Suprapubic skin (tissue), 4 donors: ENCODE data around the gene WDR91. TPM values are rescaled to one million over a fixed set of nuclear protein-coding genes. Genes with fewer than 3 reads are reported as not detected.
A peak's percentile ranks its signal among the peaks of the same experiment; 100 is the strongest.
"Not testable (repeated sequence)": the region's sequence is repeated elsewhere in the genome, so short reads cannot be mapped to it uniquely, and the experiment has no call there.

Source experiments
- DNase-seq, 2 donors: peaks; one replicate each; pipeline ENCODE4 v3.0.0-alpha.2; 2019; ENCODE audit warnings: low spot score in 2 of 2
- H3K27ac ChIP-seq: fragments of 200-600 bp; sonication (generic); one replicate; pipeline ENCODE4 v1.5.1; 2019
- H3K27me3 ChIP-seq: fragments of 200-600 bp; sonication (generic); one replicate; pipeline ENCODE4 v1.5.1; 2019
- H3K36me3 ChIP-seq: fragments of 200-600 bp; sonication (generic); one replicate; pipeline ENCODE4 v1.5.1; 2019
- H3K4me1 ChIP-seq: fragments of 200-600 bp; sonication (generic); one replicate; pipeline ENCODE4 v1.5.1; 2019
- H3K4me3 ChIP-seq: fragments of 200-600 bp; sonication (generic); one replicate; pipeline ENCODE4 v1.5.1; 2019; ENCODE audit warnings: mild to moderate bottlenecking
- H3K9me3 ChIP-seq: fragments of 200-600 bp; sonication (generic); one replicate; pipeline ENCODE4 v1.5.1; 2019
- EP300 ChIP-seq: sonication (generic); formaldehyde crosslinking; IDR thresholded peaks from one replicate; pipeline ENCODE4 v1.6.1; 2017; ENCODE audit warnings: antibody characterized with exemption
- POLR2A ChIP-seq, 2 donors: fragments of 450-650 bp; IDR thresholded peaks; one replicate each; pipeline ENCODE4 v1.6.1; 2017; ENCODE audit warnings: antibody characterized with exemption in 2 of 2, mild to moderate bottlenecking in 2 of 2, moderate library complexity in 2 of 2
- POLR2AphosphoS5 ChIP-seq, 3 donors: sonication (generic); formaldehyde crosslinking; IDR thresholded peaks; one replicate each; pipeline ENCODE4 v1.6.1; 2017; ENCODE audit warnings: antibody characterized with exemption in 3 of 3
- WGBS: methylation state at CpG from one replicate; pipeline ENCODE4 v1.1.5; 2018; 5-methylcytosine and 5-hydroxymethylcytosine counted together
- total RNA-seq, 4 donors: library from RNA; depleted of rRNA; stranded (reverse); fragments of >200 nt; gene quantifications; one replicate each; pipeline ENCODE4 v1.1.0, GENCODE V29; 2016
- TF ChIP-seq, protein P1 (sequence below), 2 donors: fragments of 200-600 bp in 1 of 2; fragments of 450-650 bp in 1 of 2; sonication (generic) in 1 of 2; IDR thresholded peaks; one replicate each; pipeline ENCODE4 v1.5.1; 2016 to 2019; ENCODE audit warnings: antibody characterized with exemption in 2 of 2, mild to moderate bottlenecking in 1 of 2, moderate library complexity in 1 of 2

WDR91 gene
- total RNA-seq, 4 donors from 2014 or later = 18.1 to 38.9 (median 29.4) TPM

DNA sequence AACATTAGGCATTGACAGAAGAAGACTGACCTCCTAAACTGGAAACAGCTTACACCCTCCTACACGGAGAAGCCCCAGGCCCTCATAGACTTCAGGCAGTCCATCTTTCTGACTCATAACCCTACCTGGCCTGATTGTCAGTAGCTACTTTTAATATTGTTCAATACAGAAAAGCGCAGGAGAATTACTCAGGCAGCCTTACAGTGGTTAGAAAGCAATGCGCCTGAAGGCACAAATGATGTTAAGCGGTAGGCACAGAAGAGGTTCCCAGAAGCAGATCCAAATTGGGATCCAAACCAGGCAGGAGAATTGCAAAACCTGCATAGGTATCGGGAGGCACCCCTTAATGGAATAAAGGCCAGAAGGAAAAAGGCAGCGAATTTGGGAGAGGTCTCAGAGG, 35.4 kb downstream of the WDR91 start:
- TF ChIP-seq POLR2A (IDR thresholded peaks at IDR 0.05) (no peak), EP300 (no peak), POLR2AphosphoS5 (IDR thresholded peaks at IDR 0.05) (no peak)
- H3K4me1 ChIP-seq = peaks cover 17% of the 10 kb centered on the region
- no peaks in the 10 kb centered on the region for H3K36me3 ChIP-seq
- no peak for DNase-seq
- H3K27ac ChIP-seq = peak overlapping the region; percentile 46
- H3K9me3 ChIP-seq = peaks cover 21% of the 10 kb centered on the region
- no peaks in the 10 kb centered on the region for H3K27me3 ChIP-seq
- WGBS = 57% methylated on average over 6 of the region's 6 CpGs
- no peak overlapping the region for H3K4me3 ChIP-seq

DNA sequence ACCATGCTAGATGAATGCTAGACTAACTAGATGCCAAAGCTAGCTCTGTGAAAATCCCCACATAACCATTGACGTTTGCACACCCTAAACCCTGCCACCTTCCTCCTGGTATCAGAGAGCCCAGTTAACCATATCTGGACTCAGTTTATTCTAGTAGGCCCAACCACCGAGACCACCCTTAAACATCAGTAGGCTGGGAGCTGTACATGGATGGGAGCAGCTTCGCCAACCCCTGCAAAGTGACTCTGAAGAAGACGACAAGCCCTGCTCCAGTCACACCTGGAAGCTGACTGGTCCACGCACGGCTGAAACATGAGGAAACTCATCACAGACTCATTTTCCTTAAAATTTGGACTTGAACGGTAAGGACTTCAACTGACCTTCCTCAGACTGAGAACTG, 36.4 kb downstream of the WDR91 start:
- H3K27me3 ChIP-seq = no peaks in the 10 kb centered on the region
- peaks cover 20% of the 10 kb centered on the region for H3K4me1 ChIP-seq
- no peak for TF ChIP-seq POLR2AphosphoS5 (IDR thresholded peaks at IDR 0.05)
- no peak for TF ChIP-seq EP300
- no peak for TF ChIP-seq POLR2A (IDR thresholded peaks at IDR 0.05)
- TF ChIP-seq, protein P1, sequence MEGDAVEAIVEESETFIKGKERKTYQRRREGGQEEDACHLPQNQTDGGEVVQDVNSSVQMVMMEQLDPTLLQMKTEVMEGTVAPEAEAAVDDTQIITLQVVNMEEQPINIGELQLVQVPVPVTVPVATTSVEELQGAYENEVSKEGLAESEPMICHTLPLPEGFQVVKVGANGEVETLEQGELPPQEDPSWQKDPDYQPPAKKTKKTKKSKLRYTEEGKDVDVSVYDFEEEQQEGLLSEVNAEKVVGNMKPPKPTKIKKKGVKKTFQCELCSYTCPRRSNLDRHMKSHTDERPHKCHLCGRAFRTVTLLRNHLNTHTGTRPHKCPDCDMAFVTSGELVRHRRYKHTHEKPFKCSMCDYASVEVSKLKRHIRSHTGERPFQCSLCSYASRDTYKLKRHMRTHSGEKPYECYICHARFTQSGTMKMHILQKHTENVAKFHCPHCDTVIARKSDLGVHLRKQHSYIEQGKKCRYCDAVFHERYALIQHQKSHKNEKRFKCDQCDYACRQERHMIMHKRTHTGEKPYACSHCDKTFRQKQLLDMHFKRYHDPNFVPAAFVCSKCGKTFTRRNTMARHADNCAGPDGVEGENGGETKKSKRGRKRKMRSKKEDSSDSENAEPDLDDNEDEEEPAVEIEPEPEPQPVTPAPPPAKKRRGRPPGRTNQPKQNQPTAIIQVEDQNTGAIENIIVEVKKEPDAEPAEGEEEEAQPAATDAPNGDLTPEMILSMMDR (IDR thresholded peaks at IDR 0.05) = no peak
- 90% methylated on average over 6 of the region's 7 CpGs for WGBS
- H3K4me3 ChIP-seq = no peak overlapping the region
- peaks cover 11% of the 10 kb centered on the region for H3K9me3 ChIP-seq
- no peak overlapping the region for H3K27ac ChIP-seq
- DNase-seq = no peak
- no peaks in the 10 kb centered on the region for H3K36me3 ChIP-seq

DNA sequence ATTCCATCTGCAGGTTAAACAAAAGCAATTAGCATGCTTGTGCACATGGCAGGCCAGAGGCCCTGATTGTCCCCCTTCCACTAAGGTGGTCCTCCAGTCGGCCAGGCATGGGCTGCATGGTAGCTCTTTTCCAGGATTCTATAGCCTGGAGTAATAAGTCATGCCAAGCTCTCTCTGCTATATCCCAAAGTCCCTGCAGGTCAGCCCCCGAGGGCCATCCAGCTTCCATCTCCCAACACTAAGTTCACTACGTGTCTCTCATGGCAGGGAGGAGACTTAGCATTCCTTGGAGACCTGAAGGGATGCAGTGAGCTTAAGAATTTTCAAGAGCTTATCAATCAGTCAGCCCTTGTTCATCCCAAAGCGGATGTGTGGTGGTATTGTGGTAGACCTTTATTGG, 37.4 kb downstream of the WDR91 start:
- 78% methylated on average over 4 of the region's 4 CpGs for WGBS
- H3K27me3 ChIP-seq, H3K36me3 ChIP-seq, DNase-seq, H3K9me3 ChIP-seq, H3K4me3 ChIP-seq, H3K27ac ChIP-seq: not testable (repeated sequence)
- peaks cover 30% of the 10 kb centered on the region for H3K4me1 ChIP-seq

DNA sequence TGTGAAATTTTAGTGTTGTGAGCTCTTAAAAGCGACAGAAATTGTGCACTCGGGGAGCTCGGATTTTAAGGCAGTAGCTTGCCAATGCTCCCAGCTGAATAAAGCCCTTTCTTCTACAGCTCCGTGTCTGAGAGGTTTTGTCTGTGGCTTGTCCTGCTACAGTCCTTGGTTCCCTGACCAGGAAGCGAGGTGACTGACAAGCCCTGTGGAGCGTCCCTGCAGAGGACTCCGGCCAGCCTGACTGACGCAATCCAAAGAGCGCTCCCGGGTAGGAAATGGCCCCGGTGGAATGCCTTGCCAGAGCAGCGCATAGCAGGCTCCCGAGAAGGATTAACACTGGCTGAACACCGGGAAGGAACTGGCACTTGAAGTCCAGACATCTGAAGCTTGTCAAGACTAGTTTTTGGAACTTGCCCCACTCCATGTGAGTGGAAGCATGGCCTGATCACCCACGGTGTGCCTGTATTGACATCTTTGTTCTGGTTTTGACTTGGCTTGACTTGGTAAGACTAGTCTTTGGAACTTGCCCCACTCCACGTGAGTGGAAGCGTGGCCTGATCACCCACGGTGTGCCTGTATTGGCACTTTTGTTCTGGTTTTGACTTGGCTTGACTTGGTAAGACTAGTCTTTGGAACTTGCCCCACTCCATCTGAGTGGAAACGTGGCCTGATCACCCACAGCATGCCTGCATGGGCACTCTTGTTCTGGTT, 39.6 kb downstream of the WDR91 start:
- Histone ChIP-seq H3K27ac (peak overlapping the region; percentile 97), H3K36me3 (peaks cover 17% of the 10 kb centered on the region), H3K4me1 (peaks cover 51% of the 10 kb centered on the region), H3K4me3 (peak overlapping the region; percentile 84)
- not testable (repeated sequence) for H3K9me3 ChIP-seq, H3K27me3 ChIP-seq
- peak in 1 of 2 donors; percentile 87 for DNase-seq
- WGBS = 34% methylated on average over 19 of the region's 19 CpGs

DNA sequence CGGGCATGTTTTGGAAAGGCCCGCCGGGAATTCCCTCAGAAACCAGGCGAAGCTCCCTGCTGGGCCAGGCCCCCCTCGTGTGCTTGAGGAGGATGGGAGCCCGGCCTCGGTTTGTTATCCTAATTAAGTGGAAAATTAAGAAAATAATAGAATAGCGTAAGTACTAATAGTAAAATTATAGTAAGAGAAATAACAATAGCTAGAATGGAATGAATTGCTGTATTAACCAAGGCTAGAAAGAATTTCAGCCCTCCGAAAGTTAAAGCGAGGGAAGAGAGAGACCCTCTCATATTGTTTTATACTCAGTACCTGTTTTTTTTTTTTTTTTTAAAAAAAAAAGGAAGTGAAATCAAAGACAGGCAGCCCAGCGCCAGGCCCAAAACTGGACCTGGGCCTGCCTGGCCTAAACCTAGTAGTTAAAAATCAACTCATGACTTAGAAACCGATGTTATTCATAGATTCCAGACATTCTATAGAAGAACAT, 40.3 kb downstream of the WDR91 start:
- H3K9me3 ChIP-seq, DNase-seq, H3K27me3 ChIP-seq: not testable (repeated sequence)
- peaks cover 24% of the 10 kb centered on the region for H3K36me3 ChIP-seq
- peak overlapping the region; percentile 97 for H3K27ac ChIP-seq
- peaks cover 52% of the 10 kb centered on the region for H3K4me1 ChIP-seq
- WGBS = 17% methylated on average over 12 of the region's 12 CpGs
- H3K4me3 ChIP-seq = peak overlapping the region; percentile 84

DNA sequence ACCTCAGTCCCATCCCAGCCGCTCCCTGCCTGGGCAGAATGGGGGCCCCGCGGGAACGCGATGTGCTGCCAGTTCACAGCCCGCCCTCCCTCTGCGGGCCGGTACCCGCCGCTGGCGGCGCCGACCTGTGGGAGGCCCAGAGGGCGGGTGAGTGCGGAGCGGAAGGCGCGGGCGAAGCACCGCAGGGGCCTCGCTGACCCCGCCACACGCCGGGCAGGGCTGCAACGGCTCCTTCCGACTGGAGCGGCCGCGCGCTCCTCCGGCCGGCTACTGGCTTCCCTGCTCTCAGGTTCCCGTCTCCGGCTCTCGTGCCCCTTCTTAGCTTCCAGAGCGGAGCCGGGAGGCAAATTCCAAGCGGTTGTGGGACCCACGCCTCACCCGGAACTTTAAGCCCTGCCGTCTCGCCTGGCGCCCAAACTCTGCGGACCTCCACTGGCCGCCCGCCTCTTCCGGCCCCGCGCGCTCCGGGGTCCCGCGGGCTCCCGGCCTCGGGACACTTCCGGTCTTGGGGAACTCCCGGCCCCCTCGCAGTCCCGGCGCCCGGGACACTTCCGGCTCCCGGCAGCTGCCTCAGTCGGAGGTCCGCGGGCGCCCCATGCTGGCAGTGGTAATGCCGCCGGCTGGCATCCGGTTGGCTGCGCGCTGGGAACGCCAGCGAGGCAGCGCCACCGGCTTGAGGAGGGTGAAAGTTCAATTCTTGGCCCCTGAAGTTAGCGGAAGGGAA, 40.9 kb downstream of the WDR91 start, which contains the start of gene CYREN:
TSS of gene CYREN (minus strand) at position 434 of the 724 bp plus-strand sequence. CDS start 1,785 bp downstream, outside the sequence.
- Histone ChIP-seq H3K27me3 (no peaks in the 10 kb centered on the region), H3K36me3 (peaks cover 30% of the 10 kb centered on the region), H3K27ac (peak within 1 kb of the TSS; percentile 97), H3K4me1 (peaks cover 47% of the 10 kb centered on the region), H3K9me3 (no peaks in the 10 kb centered on the region), H3K4me3 (peak within 1 kb of the TSS; percentile 84)
- WGBS = 0% methylated on average over 20 of the region's 77 CpGs
- TF ChIP-seq EP300 = no peak
- peak; percentile 23 to 57 (median 49) for TF ChIP-seq POLR2AphosphoS5 (IDR thresholded peaks at IDR 0.05)
- peak in 1 of 2 donors; percentile 41 for TF ChIP-seq POLR2A (IDR thresholded peaks at IDR 0.05)
- TF ChIP-seq, protein P1 (IDR thresholded peaks at IDR 0.05) = peak; percentile 15 to 70
- DNase-seq = peak; percentile 94 to 96

DNA sequence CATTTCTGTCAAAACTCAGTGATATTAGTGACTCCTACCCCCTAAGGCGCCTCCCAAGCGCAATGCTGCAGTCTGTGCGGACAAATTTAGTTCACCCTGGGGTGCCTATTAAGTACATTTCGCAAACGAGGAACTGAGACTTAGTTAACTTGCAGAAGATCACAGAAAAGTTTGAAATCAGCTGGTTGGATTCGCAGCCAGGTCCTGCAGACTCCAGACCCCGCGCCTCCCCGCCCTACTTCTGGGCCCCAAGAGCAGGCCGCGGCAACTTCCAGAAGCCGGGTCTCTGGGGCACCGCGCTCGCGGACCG, 41.4 kb downstream of the WDR91 start:
- no peak for TF ChIP-seq EP300
- TF ChIP-seq, protein P1 (IDR thresholded peaks at IDR 0.05) = no peak
- TF ChIP-seq POLR2A (IDR thresholded peaks at IDR 0.05) = no peak
- no peak for TF ChIP-seq POLR2AphosphoS5 (IDR thresholded peaks at IDR 0.05)
- Histone ChIP-seq H3K27ac (peak overlapping the region; percentile 97), H3K4me3 (peak overlapping the region; percentile 84), H3K9me3 (no peaks in the 10 kb centered on the region), H3K36me3 (peaks cover 35% of the 10 kb centered on the region), H3K27me3 (no peaks in the 10 kb centered on the region), H3K4me1 (peaks cover 50% of the 10 kb centered on the region)
- DNase-seq = no peak
- 2% methylated on average over 5 of the region's 17 CpGs for WGBS
